Measurements from ENCODE around the gene RAD51B. TPM values are rescaled to one million over a fixed set of nuclear protein-coding genes. Genes with fewer than 3 reads are reported as not detected.

Gene RAD51B
- total RNA-seq, 1 experiment from 2014 or later: 16.7 TPM

DNA sequence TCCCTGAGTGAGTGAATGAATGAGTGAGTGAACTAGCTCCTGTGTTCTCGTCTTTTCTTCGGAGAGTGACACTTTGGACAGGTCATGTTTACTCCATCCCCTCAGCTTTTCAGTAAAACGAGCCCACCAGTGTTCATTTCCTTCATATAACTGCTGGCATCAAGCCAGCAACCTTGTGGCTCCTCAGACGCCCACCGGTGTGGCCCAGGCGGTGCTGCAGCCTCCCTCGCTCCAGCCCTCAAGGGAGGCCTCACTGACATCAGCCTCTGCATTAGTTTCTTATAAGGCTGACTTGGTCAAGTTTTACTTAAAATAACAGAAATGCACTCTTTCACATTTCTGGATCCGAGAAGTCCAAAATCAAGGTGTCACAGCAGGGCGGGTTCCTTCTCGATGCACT lies 785.2 kb downstream of the RAD51B start:
- H2AFZ ChIP-seq (ENCODE audit: low read length): no peak overlapping the region
- H3T11ph ChIP-seq (ENCODE audit: low read length): no peak overlapping the region
- H4K8ac ChIP-seq (replicated peaks; ENCODE audit: insufficient read length, low read depth, low read length): no peak overlapping the region
- no CpG with 5 or more reads among the region's 10 CpGs for WGBS (ENCODE audit: extremely low coverage, insufficient read length, low lambda C conversion rate)
- no peak overlapping the region for H3K27ac Mint-ChIP-seq
- H3K4me3 Mint-ChIP-seq: no peak overlapping the region
- H2BK120ac ChIP-seq (ENCODE audit: low read depth, low read length, poor library complexity, severe bottlenecking): no peak overlapping the region
- H3K36me3 Mint-ChIP-seq (ENCODE audit: insufficient read depth in 1 of 3, low read depth in 3 of 3): no peaks in the 10 kb centered on the region; a peak in 1 of 7 replicates
- no peak overlapping the region for H3K18ac ChIP-seq (ENCODE audit: insufficient read length, low read depth, low read length)
- H3K79me1 ChIP-seq (ENCODE audit: insufficient read depth, low read depth, low read length, poor library complexity, severe bottlenecking): no peaks in the 10 kb centered on the region
- no peaks in the 10 kb centered on the region; the same call in 1 of the 2 replicates for H3K4me1 ChIP-seq (ENCODE audit: insufficient read depth, low read length)
- H4K91ac ChIP-seq (ENCODE audit: insufficient read length, low read depth, low read length): no peak overlapping the region
- H2AK5ac ChIP-seq (ENCODE audit: insufficient read length, low read length): no peak overlapping the region
- H2BK12ac ChIP-seq (ENCODE audit: insufficient read length, low read depth, low read length): no peak overlapping the region
- no peak overlapping the region for H3K56ac ChIP-seq (ENCODE audit: insufficient read length, low read depth, low read length)
- no peaks in the 10 kb centered on the region for H3K9me3 ChIP-seq (ENCODE audit: control insufficient read depth, low read depth, low read length)
- no peak overlapping the region for H3K23ac ChIP-seq (ENCODE audit: insufficient read length, low read depth, low read length)
- no peak overlapping the region for H3K9ac ChIP-seq (ENCODE audit: extremely low read depth, insufficient read length, low read length)
- no peaks in the 10 kb centered on the region for H3K79me2 ChIP-seq (ENCODE audit: insufficient read depth, low read length)
- H3K27me3 Mint-ChIP-seq (ENCODE audit: low read depth): no peaks in the 10 kb centered on the region
- H3K4ac ChIP-seq (ENCODE audit: low read depth, low read length): no peak overlapping the region
- peaks cover 4% of the 10 kb centered on the region in 2 experiments; a peak in 3 of 5 replicates for H3K9me3 Mint-ChIP-seq
- H2BK15ac ChIP-seq (ENCODE audit: low read depth, low read length): no peak overlapping the region
- DNase-seq: no peak
- H2BK20ac ChIP-seq (ENCODE audit: low read depth, low read length, poor library complexity, severe bottlenecking): no peak overlapping the region
- no peak overlapping the region for H3K14ac ChIP-seq (ENCODE audit: insufficient read depth, low read length)
- TF ChIP-seq, protein P1, sequence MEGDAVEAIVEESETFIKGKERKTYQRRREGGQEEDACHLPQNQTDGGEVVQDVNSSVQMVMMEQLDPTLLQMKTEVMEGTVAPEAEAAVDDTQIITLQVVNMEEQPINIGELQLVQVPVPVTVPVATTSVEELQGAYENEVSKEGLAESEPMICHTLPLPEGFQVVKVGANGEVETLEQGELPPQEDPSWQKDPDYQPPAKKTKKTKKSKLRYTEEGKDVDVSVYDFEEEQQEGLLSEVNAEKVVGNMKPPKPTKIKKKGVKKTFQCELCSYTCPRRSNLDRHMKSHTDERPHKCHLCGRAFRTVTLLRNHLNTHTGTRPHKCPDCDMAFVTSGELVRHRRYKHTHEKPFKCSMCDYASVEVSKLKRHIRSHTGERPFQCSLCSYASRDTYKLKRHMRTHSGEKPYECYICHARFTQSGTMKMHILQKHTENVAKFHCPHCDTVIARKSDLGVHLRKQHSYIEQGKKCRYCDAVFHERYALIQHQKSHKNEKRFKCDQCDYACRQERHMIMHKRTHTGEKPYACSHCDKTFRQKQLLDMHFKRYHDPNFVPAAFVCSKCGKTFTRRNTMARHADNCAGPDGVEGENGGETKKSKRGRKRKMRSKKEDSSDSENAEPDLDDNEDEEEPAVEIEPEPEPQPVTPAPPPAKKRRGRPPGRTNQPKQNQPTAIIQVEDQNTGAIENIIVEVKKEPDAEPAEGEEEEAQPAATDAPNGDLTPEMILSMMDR (conservative IDR thresholded peaks at IDR 0.05): no peak
- H3K23me2 ChIP-seq (ENCODE audit: insufficient read length, low read depth, low read length, poor library complexity, severe bottlenecking): no peaks in the 10 kb centered on the region
- no peak overlapping the region for H3K27ac ChIP-seq (ENCODE audit: insufficient read length, low read depth, low read length)
- H2BK5ac ChIP-seq (ENCODE audit: insufficient read length, low read length): no peak overlapping the region
- H3K4me2 ChIP-seq (ENCODE audit: insufficient read depth, insufficient read length, low read length): no peak overlapping the region
- no peaks in the 10 kb centered on the region for H4K20me1 ChIP-seq (ENCODE audit: control insufficient read depth, insufficient read depth, insufficient read length)
- H3K27me3 ChIP-seq (ENCODE audit: insufficient read depth, low read length): no peaks in the 10 kb centered on the region
- H4K5ac ChIP-seq (ENCODE audit: insufficient read length, low read depth, low read length): no peak overlapping the region
- H3K4me1 Mint-ChIP-seq: peaks cover 26% of the 10 kb centered on the region in 2 experiments
